K562 (cell line): ENCODE data around the gene IFI27L2. TPM values are rescaled to one million over a fixed set of nuclear protein-coding genes. Genes with fewer than 3 reads are reported as not detected.
A peak's percentile ranks its signal among the peaks of the same experiment; 100 is the strongest.

ENCODE experiments used
- FOXJ2 ChIP-seq: fragments of 200-800 bp; sonication (Bioruptor generic); IDR thresholded peaks from 2 replicates; pipeline ENCODE4 v1.6.1; 2016; ENCODE audit warnings: missing genetic modification characterization, missing compliant biosample characterization
- MGA ChIP-seq: fragments of 450-650 bp; IDR thresholded peaks from 2 replicates; pipeline ENCODE4 v1.6.1; 2016; ENCODE audit warnings: mild to moderate bottlenecking, moderate library complexity
- STAG1 ChIP-seq: sonication (generic); formaldehyde crosslinking; IDR thresholded peaks from 2 replicates; pipeline ENCODE4 v1.5.0; 2020; ENCODE audit warnings: missing genetic modification reagents, borderline replicate concordance
- ZNF212 ChIP-seq: fragments of 450-650 bp; formaldehyde crosslinking; IDR thresholded peaks from 2 replicates; pipeline ENCODE4 v1.4.0; 2020; ENCODE audit warnings: mild to moderate bottlenecking
- polyA plus RNA-seq, 8 experiments: library from polyadenylated mRNA; depleted of rRNA in 4 of 8; stranded (reverse) in 5 of 8; unstranded in 3 of 8; fragments of >200 nt; fragmentation: Nextera tagmentation in 2 of 8; fragmentation: Illumina TruSeq in 1 of 8; extraction: Ambion mirVana in 2 of 8; extraction: Trizol in 1 of 8; gene quantifications; 2 replicates each; pipeline versions ENCODE4 v1.2.1 to v1.2.3, GENCODE V29; 2011 to 2014; ENCODE audit warnings: inconsistent platforms in 1 of 8, missing spikeins in 1 of 8
- total RNA-seq, 7 experiments: library from RNA; depleted of rRNA in 6 of 7; stranded (reverse); fragments of >200 nt in 6 of 7; fragmentation: Illumina TruSeq in 2 of 7; extraction: Trizol in 2 of 7; gene quantifications; 2 replicates each; pipeline versions ENCODE4 v1.2.1 to v1.2.3, GENCODE V29; 2011 to 2021; ENCODE audit warnings: low replicate concordance in 1 of 7

The IFI27L2 gene
- total and polyA plus RNA-seq, 9 of the 15 experiments (the other 6 are each of a cell fraction or from before 2014, with no cell fraction given), result 1.0 to 9.3 (median 4.1) TPM

DNA sequence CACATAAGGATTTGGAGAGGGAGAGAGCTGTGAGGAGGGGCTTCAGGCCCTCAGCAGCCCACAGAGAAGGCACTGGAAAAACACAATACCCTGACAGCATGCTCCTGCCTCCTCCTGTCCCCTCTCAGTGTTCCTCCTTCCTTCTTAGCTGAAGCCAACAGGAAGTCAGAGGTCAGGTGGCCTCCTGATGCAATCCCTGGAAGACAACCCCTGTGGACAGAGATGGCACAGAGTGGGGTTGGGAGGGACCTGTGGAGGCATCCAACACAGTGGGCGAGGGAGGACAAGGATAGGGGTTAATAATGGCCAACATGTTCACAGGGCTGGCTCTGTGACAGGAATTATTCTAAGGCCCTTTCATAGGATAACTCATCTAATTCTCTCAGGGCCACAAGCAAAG is 15.4 kb upstream of the IFI27L2 start (continued):
- TF ChIP-seq ZNF212, result no peak
- TF ChIP-seq FOXJ2 (tag), result no peak
- no peak for TF ChIP-seq STAG1 (CRISPR knock-in tag)
- peak; percentile 32; the same call in 1 of the 2 replicates for TF ChIP-seq MGA
